A549 (cell line): Measurements from ENCODE around the gene TBX10. TPM values are rescaled to one million over a fixed set of nuclear protein-coding genes. Genes with fewer than 3 reads are reported as not detected.
A peak's percentile ranks its signal among the peaks of the same experiment; 100 is the strongest.

ENCODE experiments used
- ATAC-seq, 2 experiments: fragments of 200-7000 bp in 1 of 2; fragments of >200 bp in 1 of 2; cut with Nextera tagmentation in 1 of 2; cut with Tn5 transposase in 1 of 2; 3 replicates each; pipeline versions ENCODE4 v1.8.0 to v1.9.1; 2018 to 2020; ENCODE audit warnings: mild to moderate bottlenecking in 1 of 2, moderate library complexity in 1 of 2
- CTCF ChIA-PET: fragments of 300-600 bp; sonication (Branson Sonifier 250); formaldehyde crosslinking; extraction: SDS; loops from one replicate; lab custom pipeline; 2021; ENCODE audit warnings: antibody characterized with exemption, inconsistent platforms; lab: Yijun Ruan, JAX
- POLR2A ChIA-PET: fragments of 350-600 bp; formaldehyde crosslinking; extraction: SDS; loops from one replicate; lab custom pipeline; 2021; ENCODE audit warnings: antibody characterized with exemption, inconsistent platforms; lab: Yijun Ruan, JAX
- DNase-seq, 2 experiments: peaks; one replicate each; pipeline versions ENCODE4 v3.0.0 to v3.0.0-alpha.2; 2011 to 2016; ENCODE audit warnings: low read depth in 1 of 2, low spot score in 1 of 2
- FAIRE-seq: peaks from 2 replicates; lab custom pipeline; 2011; peaks lifted over from hg19 to GRCh38; lab: Jason Lieb, UNC
- H3K27ac ChIP-seq, 2 experiments: fragments of >200 bp; sonication (Bioruptor Twin); formaldehyde crosslinking; 3 replicates each; pipeline ENCODE4 v1.5.1; 2016 to 2017
- H3K4me1 ChIP-seq: fragments of >200 bp; sonication (Bioruptor Twin); formaldehyde crosslinking; 3 replicates; pipeline ENCODE4 v1.6.1; 2016
- H3K4me2 ChIP-seq: fragments of >200 bp; sonication (Bioruptor Twin); formaldehyde crosslinking; 3 replicates; pipeline ENCODE4 v1.6.1; 2016
- H3K4me3 ChIP-seq: fragments of >200 bp; sonication (Bioruptor Twin); formaldehyde crosslinking; 3 replicates; pipeline ENCODE4 v1.5.1; 2016
- H3K9me3 ChIP-seq: fragments of >200 bp; sonication (Bioruptor Twin); formaldehyde crosslinking; 3 replicates; pipeline ENCODE4 v1.6.1; 2016
- BHLHE40 ChIP-seq: IDR thresholded peaks from 2 replicates; pipeline ENCODE4 v1.6.1; 2012; ENCODE audit warnings: low read depth, low read length, inconsistent platforms
- CEBPB ChIP-seq, 2 experiments: fragments of >200 bp in 1 of 2; sonication (Bioruptor Twin) in 1 of 2; formaldehyde crosslinking in 1 of 2; IDR thresholded peaks; 2 replicates each; pipeline ENCODE4 v1.6.1; 2012 to 2016
- CHD2 ChIP-seq: fragments of 150-350 bp; IDR thresholded peaks from 2 replicates; pipeline ENCODE4 v1.6.1; 2014; ENCODE audit warnings: low read length; ENCODE audit not compliant: partially characterized antibody
- CHD4 ChIP-seq: fragments of 200-600 bp; sonication (generic); IDR thresholded peaks from 2 replicates; pipeline ENCODE4 v1.6.1; 2016; ENCODE audit warnings: antibody characterized with exemption, mild to moderate bottlenecking, borderline replicate concordance
- EHF ChIP-seq: fragments of 250-450 bp; sonication (Bioruptor Pico); IDR thresholded peaks from 2 replicates; pipeline ENCODE4 v1.5.0; 2020; ENCODE audit warnings: mild to moderate bottlenecking
- EHMT2 ChIP-seq: fragments of 200-600 bp; sonication (generic); IDR thresholded peaks from 2 replicates; pipeline ENCODE4 v1.6.1; 2016; ENCODE audit warnings: antibody characterized with exemption, low read depth, mild to moderate bottlenecking, moderate library complexity
- EP300 ChIP-seq, 2 experiments: fragments of >200 bp; sonication (Bioruptor Twin); formaldehyde crosslinking; IDR thresholded peaks; 2 replicates in 1 of 2; 3 replicates in 1 of 2; pipeline ENCODE4 v1.6.1; 2016 to 2017
- HDAC2 ChIP-seq: fragments of 200-600 bp; sonication (generic); IDR thresholded peaks from 2 replicates; pipeline ENCODE4 v1.6.1; 2016
- HEYL ChIP-seq: fragments of 250-450 bp; sonication (Bioruptor Pico); IDR thresholded peaks from 2 replicates; pipeline ENCODE4 v1.8.0; 2021; ENCODE audit warnings: mild to moderate bottlenecking, moderate library complexity
- HOXB13 ChIP-seq: fragments of 250-450 bp; sonication (Bioruptor Pico); IDR thresholded peaks from 2 replicates; pipeline ENCODE4 v1.5.0; 2020; ENCODE audit warnings: low read depth, mild to moderate bottlenecking, moderate library complexity
- HOXB5 ChIP-seq: fragments of 250-450 bp; sonication (Bioruptor Pico); IDR thresholded peaks from 2 replicates; pipeline ENCODE4 v1.5.0; 2020; ENCODE audit warnings: mild to moderate bottlenecking, moderate library complexity
- JUN ChIP-seq, 2 experiments: fragments of >200 bp; sonication (Bioruptor Twin); formaldehyde crosslinking; IDR thresholded peaks; 2 replicates in 1 of 2; 3 replicates in 1 of 2; pipeline ENCODE4 v1.6.1; 2016 to 2017
- JUNB ChIP-seq: fragments of >200 bp; sonication (Bioruptor Twin); formaldehyde crosslinking; IDR thresholded peaks from 2 replicates; pipeline ENCODE4 v1.6.1; 2016
- MYC ChIP-seq: IDR thresholded peaks from 2 replicates; pipeline ENCODE4 v1.6.1; 2012; ENCODE audit warnings: mild to moderate bottlenecking, inconsistent platforms, low read length, improper control_type of control experiment, borderline replicate concordance
- NFE2L2 ChIP-seq: fragments of 150-350 bp; conservative IDR thresholded peaks from 2 replicates; pipeline ENCODE4 v1.6.1; 2014; ENCODE audit warnings: low read length
- NR3C1 ChIP-seq: fragments of >200 bp; sonication (Bioruptor Twin); formaldehyde crosslinking; IDR thresholded peaks from 3 replicates; pipeline ENCODE4 v1.6.1; 2017
- PHF8 ChIP-seq: fragments of 200-600 bp; sonication (generic); IDR thresholded peaks from 2 replicates; pipeline ENCODE4 v1.6.1; 2016; ENCODE audit warnings: low read depth, mild to moderate bottlenecking, antibody characterized with exemption, moderate library complexity, borderline replicate concordance
- RARB ChIP-seq: fragments of 250-450 bp; sonication (Bioruptor Pico); IDR thresholded peaks from 2 replicates; pipeline ENCODE4 v1.8.0; 2021; ENCODE audit warnings: mild to moderate bottlenecking, moderate library complexity
- RFX5 ChIP-seq: fragments of 450-650 bp; IDR thresholded peaks from 2 replicates; pipeline ENCODE4 v1.7.1; 2014; ENCODE audit warnings: antibody characterized with exemption, mild to moderate bottlenecking, moderate library complexity
- RNF2 ChIP-seq: fragments of 200-600 bp; sonication (generic); IDR thresholded peaks from 2 replicates; pipeline ENCODE4 v1.6.1; 2016; ENCODE audit warnings: low read depth, mild to moderate bottlenecking, antibody characterized with exemption, moderate library complexity, borderline replicate concordance
- SMC3 ChIP-seq: fragments of >200 bp; sonication (Bioruptor Twin); formaldehyde crosslinking; IDR thresholded peaks from 3 replicates; pipeline ENCODE4 v1.6.1; 2018; ENCODE audit warnings: inconsistent platforms
- SREBF2 ChIP-seq: fragments of 450-650 bp; IDR thresholded peaks from 2 replicates; pipeline ENCODE4 v1.6.1; 2014; ENCODE audit warnings: mild to moderate bottlenecking, moderate library complexity
- ZC3H11A ChIP-seq: fragments of 450-650 bp; IDR thresholded peaks from 2 replicates; pipeline ENCODE4 v1.6.1; 2014; ENCODE audit warnings: antibody characterized with exemption, mild to moderate bottlenecking
- ZNF302 ChIP-seq: fragments of 250-450 bp; sonication (Bioruptor Pico); IDR thresholded peaks from 2 replicates; pipeline ENCODE4 v1.9.0; 2021; ENCODE audit warnings: inconsistent platforms, mild to moderate bottlenecking, moderate library complexity
- WGBS: methylation state at CpG from one replicate; pipeline ENCODE4 v1.1.6; 2017; ENCODE audit errors: missing lambda C conversion rate; 5-methylcytosine and 5-hydroxymethylcytosine counted together
- polyA plus RNA-seq, 4 experiments: library from polyadenylated mRNA; depleted of rRNA in 3 of 4; stranded (reverse); fragments of >200 nt; fragmentation: RNase III in 1 of 4; extraction: RNeasy Plus Mini Kit Qiagen cat#74134 plus additional on column Dnase treatment in 1 of 4; gene quantifications; 2 replicates in 3 of 4; 3 replicates in 1 of 4; pipeline ENCODE4 v1.2.3, GENCODE V29; 2011 to 2017
- TF ChIP-seq, protein P1 (sequence below): fragments of >200 bp; sonication (Bioruptor Twin); formaldehyde crosslinking; IDR thresholded peaks from 3 replicates; pipeline ENCODE4 v1.5.1; 2016
- TF ChIP-seq, protein P2 (sequence below): fragments of 150-350 bp; IDR thresholded peaks from 2 replicates; pipeline ENCODE4 v1.6.1; 2014; ENCODE audit warnings: low read depth, mild to moderate bottlenecking, low read length
- TF ChIP-seq, protein P3 (sequence below): fragments of 200-600 bp; sonication (generic); IDR thresholded peaks from 2 replicates; pipeline ENCODE4 v1.6.1; 2016; ENCODE audit warnings: antibody characterized with exemption, mild to moderate bottlenecking, moderate library complexity

Gene TBX10
- polyA plus RNA-seq, 2 of the 4 experiments (the other 2 are of a cell fraction) = not detected

DNA sequence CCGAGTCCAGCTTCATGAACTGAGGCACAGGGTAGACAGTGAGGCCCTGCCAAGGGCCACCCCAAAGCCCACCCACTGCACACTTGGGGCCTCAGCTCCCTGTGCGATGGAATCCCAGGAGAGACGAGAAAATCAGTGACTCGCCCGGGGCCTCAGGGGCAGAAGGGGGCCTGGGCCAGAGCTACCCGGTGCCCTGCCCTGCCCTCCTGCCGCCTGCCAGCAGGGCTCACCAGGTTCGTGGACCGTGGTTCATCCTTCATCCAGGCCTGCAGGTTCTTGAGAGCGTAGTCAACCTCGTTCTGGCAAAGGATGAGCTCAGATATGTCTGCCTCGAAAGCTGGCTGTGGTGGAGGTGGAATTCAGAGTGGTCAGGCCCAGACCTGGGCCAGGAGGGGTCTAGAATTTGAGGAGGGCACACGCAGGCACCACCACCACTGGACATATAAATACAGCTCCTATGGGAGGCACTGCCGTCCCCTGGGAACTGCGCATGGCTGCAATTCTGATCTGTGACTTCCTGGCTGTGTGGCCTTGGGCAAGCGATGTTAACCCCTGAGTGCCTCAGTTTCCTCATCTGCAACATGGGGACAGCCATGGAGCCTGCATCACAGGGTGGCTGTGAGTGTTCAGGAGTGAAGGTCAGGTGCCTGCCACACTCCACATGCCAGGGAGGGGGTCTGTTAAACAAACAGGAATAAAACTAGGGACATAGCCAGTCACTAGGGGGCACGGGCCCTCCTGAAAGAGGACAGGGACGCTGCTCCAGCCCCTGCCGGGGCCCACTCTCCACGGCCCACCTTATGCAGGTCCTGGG, 27.3 kb upstream of the TBX10 start:
- ChIA-PET CTCF (interaction anchor here (0.6 to 13.0 kb wide), 14 partner anchors 7 to 124 kb away, joined by 3 to 150 read pairs (median 3); partner anchors contain the start of genes ACY3 and NUDT8), POLR2A (no interaction called here)
- Histone ChIP-seq H3K9me3 (no peaks in the 10 kb centered on the region), H3K4me2 (no peak overlapping the region), H3K27ac (no peak overlapping the region), H3K4me3 (no peak overlapping the region), H3K4me1 (no peaks in the 10 kb centered on the region)
- no peak for FAIRE-seq
- ATAC-seq = peak; percentile 31 to 43; a peak in 3 of 6 replicates
- TF ChIP-seq, protein P1, sequence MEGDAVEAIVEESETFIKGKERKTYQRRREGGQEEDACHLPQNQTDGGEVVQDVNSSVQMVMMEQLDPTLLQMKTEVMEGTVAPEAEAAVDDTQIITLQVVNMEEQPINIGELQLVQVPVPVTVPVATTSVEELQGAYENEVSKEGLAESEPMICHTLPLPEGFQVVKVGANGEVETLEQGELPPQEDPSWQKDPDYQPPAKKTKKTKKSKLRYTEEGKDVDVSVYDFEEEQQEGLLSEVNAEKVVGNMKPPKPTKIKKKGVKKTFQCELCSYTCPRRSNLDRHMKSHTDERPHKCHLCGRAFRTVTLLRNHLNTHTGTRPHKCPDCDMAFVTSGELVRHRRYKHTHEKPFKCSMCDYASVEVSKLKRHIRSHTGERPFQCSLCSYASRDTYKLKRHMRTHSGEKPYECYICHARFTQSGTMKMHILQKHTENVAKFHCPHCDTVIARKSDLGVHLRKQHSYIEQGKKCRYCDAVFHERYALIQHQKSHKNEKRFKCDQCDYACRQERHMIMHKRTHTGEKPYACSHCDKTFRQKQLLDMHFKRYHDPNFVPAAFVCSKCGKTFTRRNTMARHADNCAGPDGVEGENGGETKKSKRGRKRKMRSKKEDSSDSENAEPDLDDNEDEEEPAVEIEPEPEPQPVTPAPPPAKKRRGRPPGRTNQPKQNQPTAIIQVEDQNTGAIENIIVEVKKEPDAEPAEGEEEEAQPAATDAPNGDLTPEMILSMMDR = no peak
- TF ChIP-seq RARB (CRISPR knock-in tag) (no peak), EP300 (IDR thresholded peaks at IDR 0.05) (no peak), NR3C1 (no peak), RFX5 (no peak), HEYL (CRISPR knock-in tag) (no peak), CEBPB (IDR thresholded peaks at IDR 0.05) (no peak), ZNF302 (CRISPR knock-in tag) (no peak), EHF (no peak), SREBF2 (no peak), HDAC2 (no peak), CHD4 (no peak), MYC (no peak), HOXB5 (CRISPR knock-in tag) (no peak), ZC3H11A (no peak), PHF8 (no peak)
- TF ChIP-seq, protein P2, sequence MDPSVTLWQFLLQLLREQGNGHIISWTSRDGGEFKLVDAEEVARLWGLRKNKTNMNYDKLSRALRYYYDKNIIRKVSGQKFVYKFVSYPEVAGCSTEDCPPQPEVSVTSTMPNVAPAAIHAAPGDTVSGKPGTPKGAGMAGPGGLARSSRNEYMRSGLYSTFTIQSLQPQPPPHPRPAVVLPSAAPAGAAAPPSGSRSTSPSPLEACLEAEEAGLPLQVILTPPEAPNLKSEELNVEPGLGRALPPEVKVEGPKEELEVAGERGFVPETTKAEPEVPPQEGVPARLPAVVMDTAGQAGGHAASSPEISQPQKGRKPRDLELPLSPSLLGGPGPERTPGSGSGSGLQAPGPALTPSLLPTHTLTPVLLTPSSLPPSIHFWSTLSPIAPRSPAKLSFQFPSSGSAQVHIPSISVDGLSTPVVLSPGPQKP = no peak
- DNase-seq = no peak
- WGBS = 68% methylated on average over 16 of the region's 20 CpGs

DNA sequence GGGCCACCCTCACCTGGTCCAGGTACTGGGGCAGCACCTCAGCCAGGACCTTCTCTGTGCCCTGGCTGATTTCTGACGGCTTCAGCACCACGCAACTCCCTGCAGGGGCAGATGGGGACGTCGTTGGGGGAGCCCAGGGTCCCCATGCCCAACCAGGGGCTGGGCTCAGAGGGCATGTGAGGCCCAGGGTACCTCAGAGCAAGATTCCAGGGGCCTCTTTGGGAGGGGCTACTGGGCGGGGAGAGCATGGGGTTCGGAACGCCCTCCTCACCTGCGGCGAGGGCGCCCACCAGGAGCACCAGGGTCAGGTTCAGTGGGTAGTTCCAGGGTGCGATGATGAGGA, 26.7 kb upstream of the TBX10 start:
- POLR2A ChIA-PET = no interaction called here
- FAIRE-seq (no peak), DNase-seq (no peak), ATAC-seq (no peak)
- Histone ChIP-seq H3K4me3 (no peak overlapping the region), H3K9me3 (no peaks in the 10 kb centered on the region), H3K4me1 (no peaks in the 10 kb centered on the region), H3K4me2 (no peak overlapping the region), H3K27ac (no peak overlapping the region)
- CTCF ChIA-PET = interaction anchor here (0.6 to 13.0 kb wide), 10 partner anchors 8 to 125 kb away, joined by 3 to 150 read pairs (median 3); partner anchors contain the start of gene NUDT8
- WGBS = 84% methylated on average over 7 of the region's 11 CpGs
- TF ChIP-seq NFE2L2 = no peak
- no peak for TF ChIP-seq EHMT2
- no peak for TF ChIP-seq PHF8
- no peak for TF ChIP-seq BHLHE40
- TF ChIP-seq SREBF2 = no peak
- TF ChIP-seq, protein P1 = no peak
- no peak for TF ChIP-seq CHD2
- TF ChIP-seq RNF2 = no peak
- TF ChIP-seq HOXB13 (CRISPR knock-in tag) = no peak
- TF ChIP-seq SMC3 = no peak
- TF ChIP-seq, protein P2 = no peak
- no peak for TF ChIP-seq ZC3H11A
- TF ChIP-seq, protein P3, sequence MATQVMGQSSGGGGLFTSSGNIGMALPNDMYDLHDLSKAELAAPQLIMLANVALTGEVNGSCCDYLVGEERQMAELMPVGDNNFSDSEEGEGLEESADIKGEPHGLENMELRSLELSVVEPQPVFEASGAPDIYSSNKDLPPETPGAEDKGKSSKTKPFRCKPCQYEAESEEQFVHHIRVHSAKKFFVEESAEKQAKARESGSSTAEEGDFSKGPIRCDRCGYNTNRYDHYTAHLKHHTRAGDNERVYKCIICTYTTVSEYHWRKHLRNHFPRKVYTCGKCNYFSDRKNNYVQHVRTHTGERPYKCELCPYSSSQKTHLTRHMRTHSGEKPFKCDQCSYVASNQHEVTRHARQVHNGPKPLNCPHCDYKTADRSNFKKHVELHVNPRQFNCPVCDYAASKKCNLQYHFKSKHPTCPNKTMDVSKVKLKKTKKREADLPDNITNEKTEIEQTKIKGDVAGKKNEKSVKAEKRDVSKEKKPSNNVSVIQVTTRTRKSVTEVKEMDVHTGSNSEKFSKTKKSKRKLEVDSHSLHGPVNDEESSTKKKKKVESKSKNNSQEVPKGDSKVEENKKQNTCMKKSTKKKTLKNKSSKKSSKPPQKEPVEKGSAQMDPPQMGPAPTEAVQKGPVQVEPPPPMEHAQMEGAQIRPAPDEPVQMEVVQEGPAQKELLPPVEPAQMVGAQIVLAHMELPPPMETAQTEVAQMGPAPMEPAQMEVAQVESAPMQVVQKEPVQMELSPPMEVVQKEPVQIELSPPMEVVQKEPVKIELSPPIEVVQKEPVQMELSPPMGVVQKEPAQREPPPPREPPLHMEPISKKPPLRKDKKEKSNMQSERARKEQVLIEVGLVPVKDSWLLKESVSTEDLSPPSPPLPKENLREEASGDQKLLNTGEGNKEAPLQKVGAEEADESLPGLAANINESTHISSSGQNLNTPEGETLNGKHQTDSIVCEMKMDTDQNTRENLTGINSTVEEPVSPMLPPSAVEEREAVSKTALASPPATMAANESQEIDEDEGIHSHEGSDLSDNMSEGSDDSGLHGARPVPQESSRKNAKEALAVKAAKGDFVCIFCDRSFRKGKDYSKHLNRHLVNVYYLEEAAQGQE = no peak
- no peak for TF ChIP-seq JUNB
- no peak for TF ChIP-seq CHD4
- no peak for TF ChIP-seq JUN (IDR thresholded peaks at IDR 0.05)
